Measurements from ENCODE around the gene APCDD1. TPM values are rescaled to one million over a fixed set of nuclear protein-coding genes. Genes with fewer than 3 reads are reported as not detected.

APCDD1 gene
- total and polyA plus RNA-seq, 2 of the 8 experiments (the other 6 are each of a cell fraction or from before 2014, with no cell fraction given) = 2.6 to 3.6 TPM

GRCh38 chr18:10456718-10457117 is 2.3 kb downstream of the APCDD1 start (continued):
- TF ChIP-seq EP300 (IDR thresholded peaks at IDR 0.05; ENCODE audit: borderline replicate concordance in 1 of 2, low read depth in 2 of 2, low read length in 2 of 2) (no peak), TAF1 (IDR thresholded peaks at IDR 0.05; ENCODE audit: low read depth, low read length) (no peak), POU5F1 (IDR thresholded peaks at IDR 0.05; ENCODE audit: low read depth, low read length) (no peak)

All from H1 (cell line).